ENCODE data around the gene GPR137B.
A peak's percentile ranks its signal among the peaks of the same experiment; 100 is the strongest.

The GPR137B gene

GRCh38 chr1:236114076-236114747, 28.1 kb upstream of the GPR137B start:
- DNase-seq (ENCODE audit: low spot score): no peak

GRCh38 chr1:236117710-236118109, 24.6 kb upstream of the GPR137B start:
- no peak for DNase-seq (ENCODE audit: low spot score)

GRCh38 chr1:236119943-236120484, 22.3 kb upstream of the GPR137B start:
- DNase-seq (ENCODE audit: low spot score): no peak

GRCh38 chr1:236120721-236121153, 21.6 kb upstream of the GPR137B start:
- no peak for DNase-seq (ENCODE audit: low spot score)

GRCh38 chr1:236122176-236122575, 20.2 kb upstream of the GPR137B start:
- DNase-seq (ENCODE audit: low spot score): no peak

GRCh38 chr1:236123563-236123962, 18.8 kb upstream of the GPR137B start:
- DNase-seq (ENCODE audit: low spot score): no peak

- no peak for DNase-seq (ENCODE audit: low spot score)
Measured at GRCh38 chr1:236124965-236125364, 17.4 kb upstream of the GPR137B start.

- no peak for DNase-seq (ENCODE audit: low spot score)
Measured at GRCh38 chr1:236127045-236127444, 15.3 kb upstream of the GPR137B start.

- no peak for DNase-seq (ENCODE audit: low spot score)
Measured at GRCh38 chr1:236128646-236129178, 13.6 kb upstream of the GPR137B start.

- no peak for DNase-seq (ENCODE audit: low spot score)
Measured at GRCh38 chr1:236129306-236129705, 13.0 kb upstream of the GPR137B start.

GRCh38 chr1:236130372-236130771, 12.0 kb upstream of the GPR137B start:
- no peak for DNase-seq (ENCODE audit: low spot score)

- DNase-seq (ENCODE audit: low spot score): no peak
Measured at GRCh38 chr1:236131916-236132315, 10.4 kb upstream of the GPR137B start.

GRCh38 chr1:236132420-236133046, 9.8 kb upstream of the GPR137B start:
- DNase-seq (ENCODE audit: low spot score): no peak

- DNase-seq (ENCODE audit: low spot score): no peak
Measured at GRCh38 chr1:236133339-236133738, 9.0 kb upstream of the GPR137B start.

GRCh38 chr1:236133802-236134201, 8.5 kb upstream of the GPR137B start:
- DNase-seq (ENCODE audit: low spot score): no peak

- DNase-seq (ENCODE audit: low spot score): no peak
Measured at GRCh38 chr1:236137285-236137852, 5.0 kb upstream of the GPR137B start.

- DNase-seq (ENCODE audit: low spot score): no peak
Measured at GRCh38 chr1:236139495-236139894, 2.8 kb upstream of the GPR137B start.

- DNase-seq (ENCODE audit: low spot score): no peak
Measured at GRCh38 chr1:236140705-236141446, 1.5 kb upstream of the GPR137B start.

GRCh38 chr1:236141447-236142252, 689 bp upstream of the GPR137B start:
- no peak for DNase-seq (ENCODE audit: low spot score)

- DNase-seq (ENCODE audit: low spot score): peak; percentile 18
Measured at GRCh38 chr1:236143104-236143948, 987 bp downstream of the GPR137B start.

Data from CD4-positive, alpha-beta T cell treated with Interleukin-15 for 4 hours (primary cell).